WTC11 (cell line): Measurements from ENCODE around the gene GRM3. TPM values are rescaled to one million over a fixed set of nuclear protein-coding genes. Genes with fewer than 3 reads are reported as not detected.

Source experiments
- ATAC-seq: fragments of 200-7000 bp; cut with Tn5 transposase; 2 replicates; pipeline ENCODE4 v1.10.0; 2021; ENCODE audit warnings: mild to moderate bottlenecking, moderate library complexity
- CTCF ChIA-PET: fragments of 300-600 bp; sonication (Branson Sonifier 250); formaldehyde crosslinking; loops from one replicate; lab custom pipeline; 2021; ENCODE audit warnings: antibody characterized with exemption; lab: Charles Lee
- POLR2A ChIA-PET: fragments of 350-600 bp; sonication (Branson Sonifier 250); formaldehyde crosslinking; loops from one replicate; lab custom pipeline; 2021; ENCODE audit warnings: antibody characterized with exemption; lab: Charles Lee
- DNase-seq: peaks from one replicate; pipeline ENCODE4 v3.0.0; 2021; ENCODE audit warnings: low spot score
- H3K27ac Mint-ChIP-seq: 2 replicates; pipeline ENCODE4 v1.8.0; 2021; ENCODE audit warnings: mixed read lengths
- H3K27me3 Mint-ChIP-seq: 2 replicates; pipeline ENCODE4 v1.8.0; 2021; ENCODE audit warnings: low read depth, mild to moderate bottlenecking, moderate library complexity, mixed read lengths
- H3K36me3 Mint-ChIP-seq: 2 replicates; pipeline ENCODE4 v1.8.0; 2021; ENCODE audit warnings: mixed read lengths
- H3K4me1 Mint-ChIP-seq: 2 replicates; pipeline ENCODE4 v1.8.0; 2022; ENCODE audit warnings: mixed read lengths
- H3K4me3 Mint-ChIP-seq: 2 replicates; pipeline ENCODE4 v1.8.0; 2021; ENCODE audit warnings: mild to moderate bottlenecking, moderate library complexity, mixed read lengths
- H3K9me3 Mint-ChIP-seq: 2 replicates; pipeline ENCODE4 v1.8.0; 2021; ENCODE audit warnings: mixed read lengths
- AFF4 ChIP-seq: sonication (generic); formaldehyde crosslinking; IDR thresholded peaks from 2 replicates; pipeline ENCODE4 v1.8.1; 2023; ENCODE audit warnings: mild to moderate bottlenecking, missing genetic modification reagents, borderline replicate concordance
- AR ChIP-seq: fragments of 250-450 bp; sonication (Bioruptor Pico); IDR thresholded peaks from 2 replicates; pipeline ENCODE4 v1.9.0; 2021; ENCODE audit warnings: mild to moderate bottlenecking
- CDX4 ChIP-seq: fragments of 250-450 bp; sonication (Bioruptor Pico); IDR thresholded peaks from 2 replicates; pipeline ENCODE4 v1.9.0; 2021; ENCODE audit warnings: moderate library complexity, mild to moderate bottlenecking, inconsistent platforms, borderline replicate concordance
- CREB1 ChIP-seq: sonication (generic); formaldehyde crosslinking; IDR thresholded peaks from 2 replicates; pipeline ENCODE4 v1.8.0; 2023; ENCODE audit warnings: mild to moderate bottlenecking, missing genetic modification reagents
- ERG ChIP-seq: fragments of 250-450 bp; sonication (Bioruptor Pico); IDR thresholded peaks from 2 replicates; pipeline ENCODE4 v1.8.0; 2021; ENCODE audit warnings: mild to moderate bottlenecking
- GRHL2 ChIP-seq: fragments of 250-450 bp; sonication (Bioruptor Pico); IDR thresholded peaks from 2 replicates; pipeline ENCODE4 v1.8.0; 2022; ENCODE audit warnings: mild to moderate bottlenecking, moderate library complexity; ENCODE audit not compliant: insufficient replicate concordance, severe bottlenecking
- MLX ChIP-seq: sonication (generic); formaldehyde crosslinking; IDR thresholded peaks from 2 replicates; pipeline ENCODE4 v1.8.1; 2023; ENCODE audit warnings: mild to moderate bottlenecking, missing genetic modification reagents, moderate library complexity
- NR2C2 ChIP-seq: sonication (generic); formaldehyde crosslinking; IDR thresholded peaks from 2 replicates; pipeline ENCODE4 v1.8.0; 2022; ENCODE audit warnings: mild to moderate bottlenecking, missing genetic modification reagents
- PRDM15 ChIP-seq: sonication (generic); formaldehyde crosslinking; IDR thresholded peaks from 2 replicates; pipeline ENCODE4 v1.8.0; 2022; ENCODE audit warnings: missing genetic modification reagents
- RELA ChIP-seq: sonication (generic); formaldehyde crosslinking; IDR thresholded peaks from 2 replicates; pipeline ENCODE4 v1.8.1; 2022; ENCODE audit warnings: missing genetic modification reagents, mild to moderate bottlenecking, borderline replicate concordance
- SMAD3 ChIP-seq: sonication (generic); formaldehyde crosslinking; IDR thresholded peaks from 2 replicates; pipeline ENCODE4 v1.8.0; 2022; ENCODE audit warnings: missing genetic modification reagents, mild to moderate bottlenecking, borderline replicate concordance
- ZMAT4 ChIP-seq: fragments of 250-450 bp; sonication (Bioruptor Pico); IDR thresholded peaks from 2 replicates; pipeline ENCODE4 v1.9.0; 2021; ENCODE audit warnings: mild to moderate bottlenecking
- ZNF423 ChIP-seq: fragments of 250-450 bp; sonication (Bioruptor Pico); IDR thresholded peaks from 2 replicates; pipeline ENCODE4 v2.1.2; 2022; ENCODE audit warnings: mild to moderate bottlenecking, moderate library complexity
- total RNA-seq: library from RNA; stranded (reverse); gene quantifications from 3 replicates; pipeline ENCODE4 v1.2.3, GENCODE V29; 2021

The GRM3 gene
- total RNA-seq, 1 experiment from 2014 or later, result 0.94 TPM

GRCh38 chr7:86776136-86776535 is 132.4 kb downstream of the GRM3 start (continued):
- TF ChIP-seq AR (CRISPR knock-in tag) (no peak), ERG (CRISPR knock-in tag) (no peak), CREB1 (CRISPR knock-in tag) (no peak), NR2C2 (CRISPR knock-in tag) (no peak), ZNF423 (CRISPR knock-in tag) (no peak), MLX (no peak), RELA (CRISPR knock-in tag) (no peak), ZMAT4 (CRISPR knock-in tag) (no peak), GRHL2 (CRISPR knock-in tag) (no peak), PRDM15 (CRISPR knock-in tag) (no peak), SMAD3 (no peak)

- ChIA-PET CTCF (no interaction called here), POLR2A (no interaction called here)
- H3K9me3 Mint-ChIP-seq, result 0 out of 2 replicates have a peak, but pooled peaks cover 3% of the 10 kb centered on the region
- no peaks in the 10 kb centered on the region for H3K4me1 Mint-ChIP-seq
- no peak overlapping the region for H3K27ac Mint-ChIP-seq
- DNase-seq, result no peak
- no peak for TF ChIP-seq ZNF423 (CRISPR knock-in tag)
- H3K4me3 Mint-ChIP-seq, result no peak overlapping the region
- no peaks in the 10 kb centered on the region for H3K36me3 Mint-ChIP-seq
- H3K27me3 Mint-ChIP-seq, result no peaks in the 10 kb centered on the region
- ATAC-seq, result no peak
Observed at GRCh38 chr7:86778271-86778670, 134.6 kb downstream of the GRM3 start.

GRCh38 chr7:86784765-86785164 is 141.1 kb downstream of the GRM3 start:
- H3K4me3 Mint-ChIP-seq, result no peak overlapping the region
- no peaks in the 10 kb centered on the region for H3K4me1 Mint-ChIP-seq
- TF ChIP-seq ERG (CRISPR knock-in tag) (no peak), PRDM15 (CRISPR knock-in tag) (no peak), CDX4 (CRISPR knock-in tag) (no peak), AFF4 (CRISPR knock-in tag) (no peak)
- H3K27me3 Mint-ChIP-seq, result no peaks in the 10 kb centered on the region
- H3K9me3 Mint-ChIP-seq, result no peaks in the 10 kb centered on the region
- ChIA-PET POLR2A (no interaction called here), CTCF (interaction anchor here (0.5 kb wide), 1 partner anchor 121 kb away, joined by 3 read pairs; no protein-coding TSS in a partner anchor)
- H3K36me3 Mint-ChIP-seq, result no peaks in the 10 kb centered on the region
- DNase-seq, result no peak
- ATAC-seq, result no peak
- H3K27ac Mint-ChIP-seq, result no peak overlapping the region
